K562 (cell line): ENCODE data around the gene LY6G6D. TPM values are rescaled to one million over a fixed set of nuclear protein-coding genes. Genes with fewer than 3 reads are reported as not detected.

Source experiments
- CBX3 ChIP-seq, 2 experiments: IDR thresholded peaks; 1 replicate in 1 of 2; 2 replicates in 1 of 2; pipeline ENCODE4 v1.6.1; 2012; ENCODE audit warnings: inconsistent platforms in 2 of 2, low read length in 2 of 2, borderline replicate concordance in 1 of 2, control low read depth in 1 of 2
- ETS2 ChIP-seq: IDR thresholded peaks from 2 replicates; pipeline ENCODE4 v1.6.1; 2016; ENCODE audit warnings: borderline replicate concordance, missing genetic modification characterization, mild to moderate bottlenecking, moderate library complexity, missing compliant biosample characterization; ENCODE audit not compliant: poor library complexity, severe bottlenecking
- GTF2F1 ChIP-seq: IDR thresholded peaks from 2 replicates; pipeline ENCODE4 v1.6.1; 2011; ENCODE audit warnings: low read depth, low read length, improper control_type of control experiment
- HBP1 ChIP-seq: fragments of 450-650 bp; formaldehyde crosslinking; IDR thresholded peaks from 2 replicates; pipeline ENCODE4 v1.4.0; 2022; ENCODE audit warnings: missing genetic modification characterization
- HDAC2 ChIP-seq: fragments of 450-650 bp; IDR thresholded peaks from 2 replicates; pipeline ENCODE4 v1.6.1; 2016; ENCODE audit warnings: mild to moderate bottlenecking
- MTA2 ChIP-seq: fragments of 450-650 bp; IDR thresholded peaks from 2 replicates; pipeline ENCODE4 v1.6.1; 2016; ENCODE audit warnings: low read depth
- NCOA4 ChIP-seq: fragments of 450-650 bp; IDR thresholded peaks from 2 replicates; pipeline ENCODE4 v1.6.1; 2018; ENCODE audit warnings: mild to moderate bottlenecking; ENCODE audit not compliant: partially characterized antibody
- NR3C1 ChIP-seq: sonication (generic); formaldehyde crosslinking; IDR thresholded peaks from 2 replicates; pipeline ENCODE4 v1.8.1; 2022; ENCODE audit warnings: missing genetic modification reagents
- RBM22 ChIP-seq: fragments of 200-400 bp; formaldehyde crosslinking; IDR thresholded peaks from 2 replicates; pipeline ENCODE4 v1.6.1; 2018; ENCODE audit warnings: low read length, low read depth; ENCODE audit not compliant: poor library complexity, severe bottlenecking
- RCOR1 ChIP-seq, 2 experiments: IDR thresholded peaks; 2 replicates each; pipeline ENCODE4 v1.6.1; 2012; ENCODE audit warnings: low read depth in 2 of 2, low read length in 2 of 2, borderline replicate concordance in 1 of 2, improper control_type of control experiment in 1 of 2
- SMARCE1 ChIP-seq: fragments of 450-650 bp; IDR thresholded peaks from 2 replicates; pipeline ENCODE4 v1.7.1; 2016; ENCODE audit warnings: mild to moderate bottlenecking
- TCF3 ChIP-seq: sonication (generic); formaldehyde crosslinking; IDR thresholded peaks from 2 replicates; pipeline ENCODE4 v1.4.0; 2020; ENCODE audit warnings: mild to moderate bottlenecking, missing genetic modification reagents
- TRIM24 ChIP-seq, 2 experiments: fragments of 450-650 bp; IDR thresholded peaks; 2 replicates each; pipeline ENCODE4 v1.6.1; 2016
- ZKSCAN3 ChIP-seq: fragments of 250-450 bp; sonication (Bioruptor Pico); IDR thresholded peaks from 2 replicates; pipeline ENCODE4 v1.4.0; 2020
- ZNF311 ChIP-seq: fragments of 250-450 bp; sonication (Bioruptor Pico); IDR thresholded peaks from 2 replicates; pipeline ENCODE4 v1.4.0; 2020; ENCODE audit warnings: mild to moderate bottlenecking, moderate library complexity
- ZNF668 ChIP-seq: fragments of 250-450 bp; sonication (Bioruptor Pico); IDR thresholded peaks from 2 replicates; pipeline ENCODE4 v1.8.0; 2022; ENCODE audit warnings: mild to moderate bottlenecking, inconsistent platforms
- ZNF77 ChIP-seq: fragments of 250-450 bp; sonication (Bioruptor Pico); IDR thresholded peaks from 2 replicates; pipeline ENCODE4 v1.5.0; 2020
- polyA plus RNA-seq, 8 experiments: library from polyadenylated mRNA; depleted of rRNA in 4 of 8; stranded (reverse) in 5 of 8; unstranded in 3 of 8; fragments of >200 nt; fragmentation: Nextera tagmentation in 2 of 8; fragmentation: Illumina TruSeq in 1 of 8; extraction: Ambion mirVana in 2 of 8; extraction: Trizol in 1 of 8; gene quantifications; 2 replicates each; pipeline versions ENCODE4 v1.2.1 to v1.2.3, GENCODE V29; 2011 to 2014; ENCODE audit warnings: inconsistent platforms in 1 of 8, missing spikeins in 1 of 8
- total RNA-seq, 7 experiments: library from RNA; depleted of rRNA in 6 of 7; stranded (reverse); fragments of >200 nt in 6 of 7; fragmentation: Illumina TruSeq in 2 of 7; extraction: Trizol in 2 of 7; gene quantifications; 2 replicates each; pipeline versions ENCODE4 v1.2.1 to v1.2.3, GENCODE V29; 2011 to 2021; ENCODE audit warnings: low replicate concordance in 1 of 7
- TF ChIP-seq, protein P1 (sequence below): fragments of 250-450 bp; sonication (Bioruptor Pico); IDR thresholded peaks from 2 replicates; pipeline ENCODE4 v1.8.0; 2021; ENCODE audit warnings: moderate library complexity, mild to moderate bottlenecking, inconsistent platforms
- TF ChIP-seq, protein P2 (sequence below), 2 experiments: fragments of 450-650 bp in 1 of 2; sonication (generic) in 1 of 2; formaldehyde crosslinking in 1 of 2; IDR thresholded peaks in 1 of 2; conservative IDR thresholded peaks in 1 of 2; 2 replicates each; pipeline versions ENCODE4 v1.6.1 to v1.8.1; 2016 to 2023; ENCODE audit warnings: mild to moderate bottlenecking in 2 of 2, moderate library complexity in 2 of 2, inconsistent platforms in 1 of 2, missing genetic modification reagents in 1 of 2
- TF ChIP-seq, protein P3 (sequence below), 2 experiments: IDR thresholded peaks in 1 of 2; conservative IDR thresholded peaks in 1 of 2; 2 replicates each; pipeline ENCODE4 v1.6.1; 2016; ENCODE audit warnings: low read depth in 2 of 2, mild to moderate bottlenecking in 1 of 2, missing compliant biosample characterization in 1 of 2, missing genetic modification characterization in 1 of 2, moderate library complexity in 1 of 2
- TF ChIP-seq, protein P4 (sequence below): sonication (generic); formaldehyde crosslinking; IDR thresholded peaks from 2 replicates; pipeline ENCODE4 v1.4.0; 2020; ENCODE audit warnings: mild to moderate bottlenecking, missing genetic modification reagents

The LY6G6D gene
- total and polyA plus RNA-seq, 9 of the 15 experiments (the other 6 are each of a cell fraction or from before 2014, with no cell fraction given): 0.30 to 0.38 TPM; not detected in 7

DNA sequence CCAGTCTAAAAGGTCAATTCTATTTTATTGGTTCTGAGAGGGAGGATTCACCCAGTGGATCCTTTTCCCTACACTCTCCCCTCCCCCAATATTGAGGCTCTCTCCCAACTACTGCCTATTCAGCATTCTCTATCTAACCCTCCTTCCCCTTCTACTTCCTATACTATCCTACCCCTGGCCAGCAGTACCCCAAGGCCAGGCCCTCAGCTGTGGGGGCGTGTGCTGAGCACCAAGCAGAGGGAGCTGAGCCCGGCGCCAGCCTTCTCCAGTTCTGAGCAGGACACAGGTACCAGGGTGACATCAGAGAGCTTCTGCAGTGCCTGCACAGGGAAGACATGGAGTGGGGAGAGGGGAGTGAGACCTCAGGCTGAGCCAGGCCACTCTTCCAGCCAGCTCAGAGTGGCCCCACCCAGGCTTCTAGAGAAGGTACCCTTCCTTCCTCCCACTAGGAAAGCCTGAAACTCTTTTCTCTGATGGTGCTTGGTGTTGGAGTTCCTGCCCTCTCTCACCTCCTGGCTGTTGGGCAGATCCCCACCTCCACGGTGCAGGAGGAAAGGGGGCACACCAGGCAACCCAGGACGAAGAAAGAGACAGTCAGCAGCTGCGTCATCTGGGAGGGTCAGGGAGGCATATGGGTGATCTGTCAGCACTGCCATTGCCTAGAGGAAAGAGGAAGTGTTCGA lies 12.0 kb downstream of the LY6G6D start (continued):
- TF ChIP-seq ZKSCAN3 (CRISPR knock-in tag) (no peak), RBM22 (no peak), ZNF311 (no peak), SMARCE1 (peak; percentile 24; the same call in 1 of the 2 replicates), MTA2 (no peak), HDAC2 (no peak), ZNF668 (no peak), GTF2F1 (no peak), NR3C1 (CRISPR knock-in tag) (no peak), ETS2 (tag) (no peak), CBX3 (IDR thresholded peaks at IDR 0.05; ENCODE audit: borderline replicate concordance in 1 of 2, low read length in 2 of 2) (no peak), TRIM24 (IDR thresholded peaks at IDR 0.05) (no peak), TCF3 (CRISPR knock-in tag) (peak; percentile 44), NCOA4 (no peak), ZNF77 (CRISPR knock-in tag) (no peak), RCOR1 (IDR thresholded peaks at IDR 0.05; ENCODE audit: borderline replicate concordance in 1 of 2, low read depth in 2 of 2, low read length in 2 of 2) (no peak), HBP1 (CRISPR knock-in tag) (peak; percentile 70; the same call in 1 of the 2 replicates)
- TF ChIP-seq, protein P1, sequence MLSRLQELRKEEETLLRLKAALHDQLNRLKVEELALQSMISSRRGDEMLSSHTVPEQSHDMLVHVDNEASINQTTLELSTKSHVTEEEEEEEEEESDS: no peak
- TF ChIP-seq, protein P2, sequence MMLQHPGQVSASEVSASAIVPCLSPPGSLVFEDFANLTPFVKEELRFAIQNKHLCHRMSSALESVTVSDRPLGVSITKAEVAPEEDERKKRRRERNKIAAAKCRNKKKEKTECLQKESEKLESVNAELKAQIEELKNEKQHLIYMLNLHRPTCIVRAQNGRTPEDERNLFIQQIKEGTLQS (IDR thresholded peaks at IDR 0.05): no peak
- TF ChIP-seq, protein P2 (CRISPR knock-in tag; conservative IDR thresholded peaks at IDR 0.05): no peak
- TF ChIP-seq, protein P3, sequence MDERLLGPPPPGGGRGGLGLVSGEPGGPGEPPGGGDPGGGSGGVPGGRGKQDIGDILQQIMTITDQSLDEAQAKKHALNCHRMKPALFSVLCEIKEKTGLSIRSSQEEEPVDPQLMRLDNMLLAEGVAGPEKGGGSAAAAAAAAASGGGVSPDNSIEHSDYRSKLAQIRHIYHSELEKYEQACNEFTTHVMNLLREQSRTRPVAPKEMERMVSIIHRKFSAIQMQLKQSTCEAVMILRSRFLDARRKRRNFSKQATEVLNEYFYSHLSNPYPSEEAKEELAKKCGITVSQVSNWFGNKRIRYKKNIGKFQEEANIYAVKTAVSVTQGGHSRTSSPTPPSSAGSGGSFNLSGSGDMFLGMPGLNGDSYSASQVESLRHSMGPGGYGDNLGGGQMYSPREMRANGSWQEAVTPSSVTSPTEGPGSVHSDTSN (CRISPR knock-in tag; IDR thresholded peaks at IDR 0.05; ENCODE audit: low read depth): no peak; the same call in 1 of the 2 replicates
- TF ChIP-seq, protein P3 (tag; conservative IDR thresholded peaks at IDR 0.05; ENCODE audit: low read depth): peak; percentile 81; the same call in 1 of the 2 replicates
- TF ChIP-seq, protein P4, sequence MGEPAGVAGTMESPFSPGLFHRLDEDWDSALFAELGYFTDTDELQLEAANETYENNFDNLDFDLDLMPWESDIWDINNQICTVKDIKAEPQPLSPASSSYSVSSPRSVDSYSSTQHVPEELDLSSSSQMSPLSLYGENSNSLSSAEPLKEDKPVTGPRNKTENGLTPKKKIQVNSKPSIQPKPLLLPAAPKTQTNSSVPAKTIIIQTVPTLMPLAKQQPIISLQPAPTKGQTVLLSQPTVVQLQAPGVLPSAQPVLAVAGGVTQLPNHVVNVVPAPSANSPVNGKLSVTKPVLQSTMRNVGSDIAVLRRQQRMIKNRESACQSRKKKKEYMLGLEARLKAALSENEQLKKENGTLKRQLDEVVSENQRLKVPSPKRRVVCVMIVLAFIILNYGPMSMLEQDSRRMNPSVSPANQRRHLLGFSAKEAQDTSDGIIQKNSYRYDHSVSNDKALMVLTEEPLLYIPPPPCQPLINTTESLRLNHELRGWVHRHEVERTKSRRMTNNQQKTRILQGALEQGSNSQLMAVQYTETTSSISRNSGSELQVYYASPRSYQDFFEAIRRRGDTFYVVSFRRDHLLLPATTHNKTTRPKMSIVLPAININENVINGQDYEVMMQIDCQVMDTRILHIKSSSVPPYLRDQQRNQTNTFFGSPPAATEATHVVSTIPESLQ (CRISPR knock-in tag): no peak
